Left renal cortex interstitium (tissue), 4 donors: ENCODE measurements around the gene SORBS2. TPM values are rescaled to one million over a fixed set of nuclear protein-coding genes. Genes with fewer than 3 reads are reported as not detected.

Source experiments
- DNase-seq, 4 donors: peaks; one replicate each; pipeline ENCODE4 v3.0.0-alpha.2; 2013; ENCODE audit warnings: low read depth in 4 of 4, low spot score in 2 of 4, missing footprints in 1 of 4
- polyA plus RNA-seq, 4 donors: library from polyadenylated mRNA; unstranded; fragments of 120-200 nt; gene quantifications; one replicate each; pipeline ENCODE4 v1.2.1, GENCODE V29; 2013; ENCODE audit not compliant: insufficient read length in 4 of 4

The SORBS2 gene
- polyA plus RNA-seq, 4 donors, result 65.3 to 78.9 (median 69.1) TPM

DNA sequence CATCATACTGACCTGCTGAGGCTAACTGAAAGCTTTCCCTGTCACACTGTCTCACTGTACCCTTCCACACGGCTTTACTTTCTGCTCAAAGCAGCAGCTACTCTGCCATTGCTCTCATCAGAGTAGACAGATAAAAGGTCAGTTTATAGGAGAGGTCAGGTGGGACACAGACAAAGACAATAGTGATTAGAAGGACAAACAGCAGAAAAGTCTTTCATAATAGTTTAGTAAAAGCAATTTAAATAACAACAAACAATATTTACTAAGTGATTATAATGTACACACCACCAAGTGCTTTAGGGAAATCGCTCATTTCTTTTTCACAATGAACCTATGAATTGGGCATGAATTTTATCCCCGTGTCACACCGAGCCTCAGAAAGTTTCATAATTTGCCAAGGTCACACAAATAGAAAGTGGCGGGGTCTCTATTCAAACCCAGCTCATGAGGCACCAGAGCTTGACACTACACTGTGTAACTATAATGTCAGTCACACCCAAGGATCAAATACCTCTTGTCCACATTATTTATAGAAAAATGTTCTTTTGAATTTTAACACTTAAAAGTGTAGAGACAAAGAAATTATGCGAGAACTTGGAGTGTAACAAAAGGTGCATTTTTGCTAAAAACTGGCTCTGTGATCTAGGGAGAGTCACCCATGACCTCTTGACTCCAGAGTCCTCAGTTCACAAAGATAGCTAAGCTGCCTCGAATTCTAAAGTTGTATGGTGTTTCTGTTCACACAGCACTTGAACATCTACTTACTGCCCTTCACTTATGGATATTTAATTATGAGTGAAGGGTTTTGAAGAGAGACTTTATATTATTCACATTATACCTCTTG lies 24.5 kb upstream of the SORBS2 start:
- DNase-seq, result no peak

DNA sequence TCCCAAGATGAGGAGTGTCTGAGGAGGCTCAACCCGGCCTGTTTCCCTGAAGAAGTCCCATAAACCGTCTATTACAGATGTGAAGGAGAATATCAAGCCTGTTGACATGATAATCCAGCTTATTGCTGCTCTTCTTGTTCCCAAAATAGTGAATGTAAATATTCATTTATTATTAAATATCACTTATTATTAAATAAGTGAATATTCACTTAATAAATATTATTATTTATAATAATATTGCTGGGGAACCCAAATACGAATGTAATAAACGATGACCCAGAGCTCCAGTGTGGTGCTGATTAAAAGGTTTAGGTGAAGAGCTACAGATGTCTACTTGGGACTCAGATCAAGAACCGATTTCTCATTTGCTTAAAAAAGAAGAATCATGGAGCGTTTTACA lies 23.8 kb upstream of the SORBS2 start:
- DNase-seq, result no peak

DNA sequence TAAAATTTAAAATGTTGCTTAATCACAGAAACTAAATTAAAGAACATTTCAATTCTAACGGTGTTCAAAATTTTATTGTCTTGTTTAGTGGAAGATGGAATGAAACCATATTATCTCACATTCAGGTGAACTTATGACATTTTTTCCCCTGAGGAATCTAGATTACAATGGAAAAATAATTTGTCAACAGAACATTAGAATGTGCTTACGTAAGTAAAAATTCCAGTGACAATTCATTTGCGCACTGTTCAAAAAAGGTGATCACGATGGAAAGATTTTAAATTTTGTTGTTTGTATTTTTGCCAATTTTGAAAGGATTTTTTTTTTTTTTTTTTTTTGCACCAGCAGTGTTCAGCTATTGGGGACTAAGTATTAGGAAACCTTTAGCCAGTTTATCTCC lies 23.3 kb upstream of the SORBS2 start:
- no peak for DNase-seq

DNA sequence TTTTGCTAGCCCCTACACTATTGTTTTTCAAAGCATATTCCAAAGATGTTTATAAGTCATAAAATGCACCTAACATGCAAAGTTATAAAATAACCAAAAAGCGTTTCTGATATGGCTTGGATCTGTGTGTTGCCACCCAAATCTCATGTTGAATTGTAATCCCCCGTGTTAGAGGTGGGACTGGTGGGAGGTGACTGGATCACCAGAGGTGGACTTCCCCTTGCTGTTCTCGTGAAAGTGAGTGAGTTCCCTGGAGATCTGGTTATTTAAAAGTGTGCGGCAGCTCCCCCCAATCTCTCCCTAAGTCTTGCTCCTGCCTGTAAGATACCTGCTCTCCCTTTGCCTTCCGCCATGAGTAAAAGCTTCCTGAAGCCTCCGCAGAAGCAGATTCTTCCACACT lies 22.8 kb upstream of the SORBS2 start:
- no peak for DNase-seq

DNA sequence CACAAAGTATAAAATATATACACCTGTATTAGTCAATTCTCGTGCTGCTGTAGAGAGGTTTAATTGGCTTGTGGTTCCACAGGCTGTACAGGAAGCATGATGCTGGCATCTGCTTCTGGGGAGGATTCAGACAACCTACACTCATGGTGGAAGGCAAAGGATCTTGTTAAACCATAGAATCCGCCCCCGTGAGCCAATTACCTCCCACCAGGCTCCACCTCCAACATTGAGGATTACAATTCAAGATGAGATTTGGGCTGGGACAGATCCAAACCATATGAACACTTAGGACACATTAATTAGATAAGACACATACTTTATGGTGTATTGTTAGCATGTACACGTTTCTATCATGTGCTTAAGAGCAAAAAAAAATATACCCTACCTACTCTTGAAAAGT lies 22.1 kb upstream of the SORBS2 start:
- DNase-seq, result no peak

DNA sequence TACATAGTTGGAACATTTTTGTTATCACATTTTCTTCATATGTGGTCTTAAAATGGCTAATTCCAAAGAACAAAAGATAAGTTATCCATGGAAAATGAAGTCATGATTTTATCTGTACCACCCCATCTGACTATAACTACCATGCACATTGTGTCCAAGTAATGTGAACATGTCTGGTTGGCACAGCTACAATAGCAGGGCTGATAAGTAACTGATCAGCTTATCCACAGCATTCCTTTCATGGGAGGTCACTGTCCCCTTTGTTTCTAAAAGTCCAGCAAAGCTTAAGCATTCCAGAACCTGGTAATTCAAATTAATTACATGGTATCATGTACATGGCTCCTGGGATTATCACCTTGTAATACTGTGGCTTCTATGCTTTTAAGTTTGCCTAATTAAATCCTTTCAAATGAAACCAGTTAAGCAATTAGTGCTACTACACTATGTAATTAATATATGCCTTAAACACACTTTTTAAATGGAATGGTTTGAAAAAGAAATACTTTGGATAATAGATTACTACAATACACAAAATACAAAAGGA lies 21.1 kb upstream of the SORBS2 start:
- DNase-seq, result no peak

DNA sequence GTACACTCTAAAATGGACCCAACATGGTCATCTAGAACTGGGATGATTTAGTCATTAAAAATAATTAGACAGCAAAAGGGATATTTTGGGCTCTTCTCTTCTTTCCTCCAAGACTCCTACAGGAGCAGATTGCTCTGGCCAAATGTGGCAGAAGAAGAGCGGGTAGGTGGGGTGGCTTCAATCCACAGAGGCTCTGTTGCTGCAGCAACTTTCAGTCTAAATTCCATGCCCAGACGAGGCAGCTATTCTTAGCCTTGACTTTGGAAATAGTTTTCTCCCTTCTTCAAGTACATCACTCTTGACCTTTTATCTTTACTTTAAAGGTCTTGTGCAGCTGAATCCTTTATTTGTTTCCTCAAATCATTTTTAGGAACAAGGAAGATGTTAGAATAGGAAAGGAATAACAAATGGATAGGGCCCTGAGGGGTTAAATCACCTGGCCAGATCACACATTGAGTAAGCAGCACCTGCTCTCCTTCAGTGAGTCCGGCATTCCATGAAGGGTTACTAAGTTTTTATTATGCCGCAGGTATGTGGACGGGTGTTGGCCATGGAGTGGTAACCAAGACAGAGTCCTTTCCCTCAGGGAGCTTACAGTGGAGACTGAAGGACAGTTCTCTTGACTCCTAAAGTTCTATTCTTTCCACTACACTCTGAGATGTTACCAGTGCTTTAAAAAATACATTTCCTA lies 19.3 kb upstream of the SORBS2 start:
- no peak for DNase-seq

DNA sequence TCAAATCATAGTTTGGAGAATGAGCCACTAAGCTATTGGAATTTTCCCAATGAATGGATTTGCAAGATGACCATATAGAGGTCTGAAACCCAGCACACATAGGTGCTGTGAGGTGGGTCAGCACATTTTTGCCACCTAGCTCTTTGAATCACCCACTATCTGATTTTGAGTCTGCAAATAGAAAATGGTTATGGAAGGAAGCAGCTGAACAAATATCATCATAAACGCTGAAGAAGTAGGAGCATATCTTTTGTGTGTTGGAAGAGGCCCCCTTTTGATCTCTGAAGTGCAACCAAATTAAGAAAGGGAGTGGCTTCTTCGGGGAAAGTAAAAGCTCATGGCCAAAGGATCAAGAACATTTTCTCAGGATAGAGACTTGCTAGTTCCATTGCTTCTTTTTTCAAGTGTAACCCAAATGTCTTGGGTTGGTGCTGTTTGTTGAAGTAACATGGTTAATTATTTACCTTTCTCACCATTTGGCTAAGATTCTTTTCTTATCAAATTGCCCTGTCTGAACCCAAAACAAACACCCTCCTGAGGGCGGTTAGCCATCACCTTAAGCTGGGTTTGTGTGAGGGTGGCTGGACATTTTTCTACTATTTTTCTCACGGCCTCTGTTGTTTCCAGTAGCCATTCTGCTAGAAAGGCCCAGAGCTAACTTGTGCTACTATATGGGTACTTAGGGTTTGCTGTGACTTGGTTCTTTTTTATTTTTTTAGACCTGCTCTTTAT lies 18.4 kb upstream of the SORBS2 start:
- DNase-seq, result no peak

DNA sequence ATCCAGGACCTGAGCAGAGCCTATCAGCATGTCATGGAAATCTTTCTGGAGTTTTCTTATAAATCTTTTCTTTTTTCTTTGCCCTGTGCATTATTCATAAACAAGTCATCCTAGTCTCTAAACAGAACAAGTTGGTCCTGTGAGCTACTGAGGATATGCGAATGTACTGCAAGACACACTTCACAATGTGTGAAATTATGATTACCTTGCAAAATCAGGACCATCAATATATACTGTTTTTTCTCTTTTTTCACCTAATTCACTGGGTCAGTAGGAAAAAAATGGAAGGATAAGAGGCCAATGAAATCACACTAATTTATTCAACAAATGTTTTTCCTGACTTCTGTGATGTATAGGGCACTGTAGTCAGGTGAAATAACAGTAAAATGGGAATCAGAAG lies 14.4 kb upstream of the SORBS2 start:
- no peak for DNase-seq

DNA sequence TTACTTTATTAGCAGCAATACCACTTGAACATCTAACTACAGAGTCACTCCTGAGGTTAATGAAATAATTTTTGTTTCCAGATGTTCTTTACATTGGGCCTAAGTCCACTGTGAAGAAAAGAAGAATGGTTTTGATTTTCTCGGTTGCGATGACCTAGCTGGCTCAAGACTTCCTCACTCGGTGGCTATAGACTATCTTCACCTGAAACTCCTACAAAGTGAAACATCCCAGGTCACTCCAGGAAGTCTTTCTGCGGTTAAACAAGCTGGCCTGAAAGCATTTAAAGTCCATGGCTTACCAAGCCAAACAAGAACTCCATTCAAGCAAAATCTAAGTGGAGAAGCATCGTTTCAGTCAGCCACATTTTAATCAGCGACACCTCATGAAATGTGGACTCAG lies 13.7 kb upstream of the SORBS2 start:
- no peak for DNase-seq

DNA sequence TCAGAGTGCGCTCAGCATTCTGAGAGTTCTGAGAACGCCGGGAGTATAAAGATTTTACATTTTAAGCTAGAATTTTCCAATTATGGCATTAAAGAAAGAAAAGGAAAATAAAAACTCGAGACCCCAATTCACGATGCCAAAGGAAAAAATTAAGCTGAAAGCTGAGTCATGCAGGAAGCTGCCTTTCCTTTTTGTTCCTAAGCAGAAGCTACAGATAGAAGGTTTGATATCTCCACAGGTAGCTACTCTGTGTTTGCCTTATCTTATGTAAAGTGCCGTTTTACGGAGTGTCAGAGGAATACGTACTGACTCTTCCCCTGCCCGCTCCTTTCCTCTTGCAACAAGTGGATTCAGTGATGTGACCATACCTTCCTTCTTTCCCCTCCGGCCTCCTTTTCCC lies 10.8 kb upstream of the SORBS2 start:
- no peak for DNase-seq

DNA sequence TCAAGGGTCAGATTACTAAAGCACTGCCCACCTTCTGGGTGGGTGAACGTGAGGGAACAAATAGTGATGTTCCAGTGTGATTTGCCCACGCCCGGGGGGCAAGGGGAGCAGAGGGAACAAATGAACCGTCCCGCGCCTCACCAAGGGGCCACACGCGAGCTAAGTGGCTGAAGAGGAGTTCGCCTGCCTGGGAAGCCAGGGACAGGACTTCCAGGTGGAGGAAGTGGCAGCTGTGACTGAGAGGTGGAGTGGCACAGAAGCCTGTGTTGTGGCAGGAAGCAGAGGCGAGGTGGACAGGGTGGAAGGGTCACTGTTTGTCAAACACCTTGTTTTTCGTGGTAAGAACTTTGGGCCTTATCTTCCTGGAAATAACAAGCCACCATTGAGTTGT lies 9.0 kb upstream of the SORBS2 start:
- DNase-seq, result no peak

DNA sequence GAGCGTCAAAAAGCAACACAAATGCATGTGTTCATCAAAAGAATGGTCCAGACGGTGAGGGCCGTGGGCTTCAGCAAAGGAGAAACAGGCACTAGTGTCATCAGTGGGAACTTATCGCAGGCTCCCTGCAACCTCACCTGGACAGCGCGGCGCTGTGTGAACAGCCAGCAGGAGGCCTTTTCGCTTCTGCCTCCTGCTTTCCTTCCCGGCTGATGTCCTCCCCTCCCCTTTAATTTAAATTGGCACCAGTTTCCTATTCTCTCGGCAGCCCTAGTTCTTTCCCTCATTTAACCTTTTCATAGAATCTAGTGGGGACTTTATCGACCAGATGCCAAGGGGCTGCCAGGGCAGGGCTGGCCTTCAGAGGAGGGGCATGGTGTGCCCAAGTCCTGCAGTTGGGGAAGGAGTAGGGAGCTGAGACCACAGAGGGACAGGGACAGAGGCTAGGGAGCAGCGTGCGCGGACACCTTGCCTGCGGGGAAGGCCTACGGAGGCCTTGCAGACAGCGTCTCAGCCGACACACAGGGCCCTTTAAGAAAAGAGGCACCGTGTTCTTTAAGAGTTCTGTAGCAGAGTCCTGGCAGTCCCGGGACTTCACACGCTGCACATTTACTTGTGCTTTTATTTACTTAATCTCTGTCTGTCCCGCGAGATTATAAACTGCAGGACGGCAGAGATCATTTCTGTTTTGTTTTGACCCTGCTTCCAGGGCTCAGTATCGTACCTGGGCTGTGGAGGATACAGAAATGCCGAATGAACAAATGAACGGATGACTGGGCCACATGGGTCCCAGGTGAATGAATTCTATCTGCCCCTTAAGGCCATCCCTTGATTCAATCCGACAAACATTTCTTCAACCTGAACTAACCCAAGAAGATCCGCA lies 8.4 kb upstream of the SORBS2 start:
- DNase-seq, result no peak

DNA sequence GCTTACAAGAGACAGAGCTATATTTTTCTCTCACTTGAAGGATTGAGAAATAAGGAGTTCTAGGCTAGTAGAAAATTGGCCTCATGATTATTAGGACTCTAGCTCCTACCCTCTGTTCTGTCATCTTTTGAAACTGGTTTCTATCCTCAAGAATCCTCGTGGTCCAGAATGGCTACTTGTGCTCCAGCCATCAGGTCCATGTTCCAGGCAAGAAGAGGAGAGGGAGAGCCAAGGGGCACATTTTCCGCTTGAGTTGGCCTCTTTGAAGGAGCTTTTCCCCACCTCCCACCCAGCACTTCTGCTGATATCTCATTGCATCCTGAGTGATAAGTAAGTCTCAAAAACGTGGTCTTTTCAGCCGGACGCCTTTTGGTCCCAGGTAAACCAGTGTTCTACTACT lies 7.2 kb upstream of the SORBS2 start:
- DNase-seq, result no peak

DNA sequence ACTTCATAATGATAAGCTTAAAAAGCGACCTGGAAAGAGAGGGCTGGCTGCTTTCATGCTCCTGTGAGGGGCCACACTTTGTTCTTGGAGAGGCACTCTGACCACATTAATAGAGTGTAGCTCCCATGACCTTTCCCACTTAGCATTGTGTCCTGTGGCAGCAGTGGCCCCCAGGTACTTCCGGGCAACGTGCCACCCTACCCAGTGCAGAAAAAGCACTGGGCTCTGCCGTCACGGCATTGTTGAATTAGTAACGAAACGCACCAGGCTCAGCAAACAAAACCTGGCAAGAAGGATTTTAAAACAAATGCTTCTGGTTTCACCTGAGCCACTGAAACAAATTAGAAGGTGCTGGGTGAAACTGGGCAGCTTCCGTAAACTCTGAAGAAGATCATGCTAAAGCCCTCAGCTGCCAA lies 5.4 kb upstream of the SORBS2 start:
- DNase-seq, result no peak

DNA sequence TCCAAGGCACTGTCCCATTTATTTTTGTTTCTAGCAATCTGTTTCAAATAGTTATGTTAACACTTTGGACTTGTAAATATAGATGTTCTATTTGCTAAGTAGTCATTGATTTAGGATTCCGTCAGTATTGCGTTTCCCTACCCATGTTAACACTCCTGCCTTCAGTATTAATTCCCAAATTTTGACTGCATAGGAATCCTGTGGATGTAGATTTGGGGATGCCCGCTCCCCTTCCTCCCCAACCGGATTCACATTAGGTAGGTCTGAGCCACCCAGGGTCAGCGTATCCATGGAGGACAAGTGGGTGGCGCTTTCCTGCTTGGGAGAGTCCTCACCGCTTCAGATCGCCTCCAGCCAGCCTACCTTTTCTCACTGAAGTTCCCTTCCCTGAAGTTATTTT lies 1.1 kb upstream of the SORBS2 start:
- no peak for DNase-seq

DNA sequence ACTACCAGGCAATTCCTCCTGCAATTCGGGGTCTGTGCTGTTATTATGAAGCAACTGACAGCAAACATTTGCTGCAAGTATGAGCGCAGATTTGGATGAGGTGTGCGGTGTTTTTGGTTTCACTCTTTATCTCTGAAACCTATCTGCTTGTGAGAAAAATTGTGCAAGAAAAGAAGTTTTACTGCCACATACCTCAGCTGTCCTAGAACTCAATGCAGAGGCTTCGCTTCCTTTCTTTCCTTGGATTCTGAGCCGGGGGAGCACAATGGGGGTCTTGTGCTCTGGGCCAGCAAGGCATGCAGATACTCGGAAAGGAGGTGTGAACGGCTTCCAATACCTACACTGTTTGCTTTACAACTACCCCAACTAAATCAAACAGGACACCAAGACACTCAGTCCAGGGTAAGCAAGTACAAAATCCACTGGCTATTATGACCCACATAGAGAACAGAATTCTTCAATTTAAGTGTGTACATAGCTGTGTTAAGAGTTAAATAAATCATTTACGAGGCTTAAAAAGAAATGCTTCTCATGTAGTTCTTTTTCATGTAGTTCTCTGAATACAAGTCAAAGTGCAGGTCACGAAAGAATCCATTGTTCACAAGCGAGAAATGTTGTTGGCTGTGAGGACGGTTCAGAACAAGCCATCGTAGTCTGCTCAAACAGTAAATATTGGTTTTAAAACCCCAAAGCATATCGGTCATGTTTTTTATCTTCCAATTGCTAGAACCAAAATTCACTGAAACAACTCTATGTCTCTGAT lies 1.1 kb downstream of the SORBS2 start:
- peak in 1 of 4 donors; percentile 34 for DNase-seq

DNA sequence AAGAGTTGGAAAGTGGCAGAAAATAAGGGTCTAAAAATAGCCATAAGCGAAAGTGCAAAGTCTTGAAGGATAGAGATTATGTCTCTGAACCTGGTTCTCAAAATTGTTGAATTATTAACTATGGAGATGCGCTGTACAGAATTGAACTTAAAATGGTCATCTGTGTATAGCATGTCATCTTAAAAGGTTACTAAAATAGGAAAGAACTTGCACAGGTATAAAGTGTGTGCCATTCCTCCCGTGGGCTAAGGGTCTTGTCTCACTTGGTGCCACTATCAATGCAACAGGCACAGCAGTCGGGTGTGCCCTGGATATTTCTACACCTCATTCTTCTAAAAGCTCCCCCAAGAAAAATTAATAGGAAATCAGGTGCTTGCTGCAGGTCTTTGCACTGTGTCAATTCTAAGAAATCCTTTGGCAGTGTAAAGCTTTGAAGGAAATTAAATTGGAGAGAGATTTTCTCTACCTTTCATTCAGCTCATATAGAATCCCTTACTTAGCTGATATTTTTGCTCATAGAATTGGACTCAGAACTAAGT lies 2.4 kb downstream of the SORBS2 start:
- no peak for DNase-seq

DNA sequence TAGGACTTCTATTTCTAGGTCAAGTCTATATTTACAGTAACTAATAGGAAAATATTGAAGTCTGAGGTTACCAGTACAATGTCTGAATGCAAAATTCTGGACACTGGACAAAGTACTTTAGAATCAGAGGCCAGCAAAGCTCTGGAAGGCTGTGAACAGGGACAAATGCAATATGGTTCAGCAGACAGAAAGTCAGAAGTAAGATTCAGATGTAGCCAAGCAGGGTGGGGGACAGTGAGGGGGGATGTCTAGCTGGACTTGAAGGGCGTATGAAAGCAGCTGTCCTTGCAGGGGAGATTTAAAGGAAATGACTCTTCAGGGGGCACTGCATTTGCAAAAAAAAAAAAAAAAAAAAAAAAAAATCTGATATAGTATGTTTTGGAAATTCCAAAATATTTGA lies 2.9 kb downstream of the SORBS2 start:
- no peak for DNase-seq
